Measurements from ENCODE around the gene JAGN1. TPM values are rescaled to one million over a fixed set of nuclear protein-coding genes. Genes with fewer than 3 reads are reported as not detected.
"Not testable (repeated sequence)": the region's sequence is repeated elsewhere in the genome, so short reads cannot be mapped to it uniquely, and the experiment has no call there.

Gene JAGN1
- total RNA-seq, 4 donors from 2014 or later = 50.4 to 91.0 (median 75.6) TPM

DNA sequence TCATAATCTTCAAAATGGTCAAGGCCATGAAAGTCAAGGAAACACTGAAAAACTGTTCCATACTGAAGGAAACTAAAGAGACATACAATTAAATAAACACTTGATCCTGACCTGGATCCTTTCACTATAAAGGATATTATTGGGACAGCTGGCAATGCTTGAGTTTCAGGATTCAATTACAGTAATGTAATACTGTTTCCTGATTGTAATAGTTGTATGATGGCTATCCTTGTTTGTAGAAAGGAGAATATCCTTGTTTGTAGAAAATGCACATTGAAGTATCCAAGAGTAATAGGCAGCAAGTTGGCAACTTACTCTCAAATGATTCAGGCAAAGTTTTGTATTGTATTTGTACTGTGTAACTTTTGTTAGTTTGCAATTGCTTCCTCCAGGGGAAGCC lies 15.0 kb upstream of the JAGN1 start:
- TF ChIP-seq, protein P1, sequence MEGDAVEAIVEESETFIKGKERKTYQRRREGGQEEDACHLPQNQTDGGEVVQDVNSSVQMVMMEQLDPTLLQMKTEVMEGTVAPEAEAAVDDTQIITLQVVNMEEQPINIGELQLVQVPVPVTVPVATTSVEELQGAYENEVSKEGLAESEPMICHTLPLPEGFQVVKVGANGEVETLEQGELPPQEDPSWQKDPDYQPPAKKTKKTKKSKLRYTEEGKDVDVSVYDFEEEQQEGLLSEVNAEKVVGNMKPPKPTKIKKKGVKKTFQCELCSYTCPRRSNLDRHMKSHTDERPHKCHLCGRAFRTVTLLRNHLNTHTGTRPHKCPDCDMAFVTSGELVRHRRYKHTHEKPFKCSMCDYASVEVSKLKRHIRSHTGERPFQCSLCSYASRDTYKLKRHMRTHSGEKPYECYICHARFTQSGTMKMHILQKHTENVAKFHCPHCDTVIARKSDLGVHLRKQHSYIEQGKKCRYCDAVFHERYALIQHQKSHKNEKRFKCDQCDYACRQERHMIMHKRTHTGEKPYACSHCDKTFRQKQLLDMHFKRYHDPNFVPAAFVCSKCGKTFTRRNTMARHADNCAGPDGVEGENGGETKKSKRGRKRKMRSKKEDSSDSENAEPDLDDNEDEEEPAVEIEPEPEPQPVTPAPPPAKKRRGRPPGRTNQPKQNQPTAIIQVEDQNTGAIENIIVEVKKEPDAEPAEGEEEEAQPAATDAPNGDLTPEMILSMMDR (IDR thresholded peaks at IDR 0.05) = no peak
- DNase-seq (ENCODE audit: low spot score) = no peak
- no peak for ATAC-seq (ENCODE audit: low FRiP score)

DNA sequence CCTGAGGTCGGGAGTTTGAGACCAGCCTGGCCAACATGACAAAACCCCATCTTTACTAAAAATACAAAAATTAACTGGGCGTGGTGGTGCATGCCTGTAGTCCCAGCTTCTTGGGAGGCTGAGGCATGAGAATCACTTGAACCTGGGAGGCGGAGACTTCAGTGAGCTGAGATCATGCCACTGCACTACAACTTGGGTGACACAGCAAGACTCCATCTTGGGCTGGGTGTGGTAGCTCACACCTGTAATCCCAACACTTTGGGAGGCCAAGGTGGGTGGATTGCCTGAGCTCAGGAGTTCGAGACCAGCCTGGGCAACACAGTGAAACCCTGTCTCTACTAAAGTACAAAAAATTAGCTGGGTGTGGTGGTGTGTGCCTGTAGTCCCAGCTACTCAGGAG lies 14.2 kb upstream of the JAGN1 start:
- ATAC-seq (ENCODE audit: low FRiP score); DNase-seq (ENCODE audit: low spot score): not testable (repeated sequence)

DNA sequence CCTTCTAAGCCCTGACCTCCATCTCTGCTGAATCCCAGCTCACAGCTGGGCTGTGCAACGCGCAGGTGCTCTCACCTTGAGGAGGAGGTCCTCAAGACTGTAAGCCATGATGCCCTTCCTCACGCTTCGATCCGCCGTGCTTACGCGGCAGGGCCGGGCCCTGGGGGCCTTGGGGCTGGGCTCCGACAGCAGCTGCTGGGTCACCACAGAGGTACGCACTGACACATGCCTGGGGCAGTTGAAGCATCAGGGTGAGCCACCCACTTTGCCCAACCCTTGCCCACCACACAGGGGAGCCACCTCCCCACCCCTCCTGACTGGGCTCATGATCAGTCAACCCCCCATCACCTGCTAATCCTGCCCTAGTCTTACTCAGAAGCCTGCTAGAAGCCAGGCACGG lies 13.4 kb upstream of the JAGN1 start:
- DNase-seq (ENCODE audit: low spot score) (no peak), ATAC-seq (ENCODE audit: low FRiP score) (no peak)
- TF ChIP-seq, protein P1 (IDR thresholded peaks at IDR 0.05) = no peak

DNA sequence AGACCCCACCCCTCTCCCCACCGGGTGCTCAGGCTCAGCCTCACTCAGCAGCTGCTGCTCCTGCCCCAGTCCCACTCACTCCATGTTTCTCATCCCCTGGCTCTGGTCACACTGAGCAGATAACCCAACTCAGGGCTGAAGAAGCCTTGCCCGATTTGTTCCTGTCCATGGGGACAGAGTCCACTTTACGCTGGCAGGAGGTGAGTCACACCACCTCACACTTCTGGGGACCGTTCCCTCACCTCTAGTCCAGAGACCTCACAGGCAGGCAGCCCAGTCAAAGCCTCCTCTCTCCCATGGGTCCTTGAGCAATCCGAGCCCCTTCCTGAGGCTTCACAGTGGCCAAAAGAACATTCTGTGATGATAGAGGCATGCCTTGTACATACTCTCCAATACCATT lies 11.7 kb upstream of the JAGN1 start:
- TF ChIP-seq, protein P1 (IDR thresholded peaks at IDR 0.05) = no peak
- no peak for DNase-seq (ENCODE audit: low spot score)
- peak; percentile 55 for ATAC-seq (ENCODE audit: low FRiP score)

DNA sequence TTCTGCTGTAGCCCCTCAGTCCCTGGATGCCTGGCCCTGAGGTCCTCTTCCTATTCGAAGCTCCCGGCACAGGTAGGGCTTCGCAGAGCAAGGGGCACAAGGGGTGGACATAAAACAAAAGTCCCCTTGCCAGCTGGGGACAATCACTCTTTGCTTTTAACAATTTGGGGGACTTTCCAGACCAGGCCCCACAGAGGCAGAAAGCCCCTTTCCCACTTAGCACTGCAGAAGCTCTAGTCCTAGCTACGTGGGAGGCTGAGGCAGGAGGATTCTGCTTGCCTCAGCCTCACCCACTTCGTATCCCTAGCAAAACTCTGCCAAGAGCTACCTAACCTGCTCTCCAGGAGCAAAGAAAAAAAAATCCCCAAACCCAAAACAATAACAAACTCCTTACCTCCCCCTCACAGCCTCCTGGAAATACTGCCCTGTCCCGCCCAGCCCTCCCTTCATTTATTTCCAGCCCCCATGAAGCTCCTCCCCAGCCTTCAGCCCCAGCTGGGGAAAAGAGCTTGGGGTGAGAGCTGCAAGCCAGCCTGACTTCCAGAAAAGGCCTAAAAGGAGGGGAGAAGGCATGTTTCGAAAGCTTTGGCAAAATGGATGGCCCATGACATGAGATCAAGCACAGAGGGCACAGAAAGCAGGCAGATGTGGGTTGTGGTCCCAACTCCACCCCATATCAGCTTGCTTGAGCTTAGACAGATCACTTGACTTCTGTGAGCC lies 10.4 kb upstream of the JAGN1 start, which contains the start of gene CIDEC:
CIDEC (minus strand) TSS at position 424 of the 720 bp plus-strand sequence. CDS start 1,767 bp downstream, outside the sequence.
- DNase-seq (ENCODE audit: low spot score) (no peak), ATAC-seq (ENCODE audit: low FRiP score) (no peak)
- TF ChIP-seq, protein P1 (IDR thresholded peaks at IDR 0.05) = no peak

DNA sequence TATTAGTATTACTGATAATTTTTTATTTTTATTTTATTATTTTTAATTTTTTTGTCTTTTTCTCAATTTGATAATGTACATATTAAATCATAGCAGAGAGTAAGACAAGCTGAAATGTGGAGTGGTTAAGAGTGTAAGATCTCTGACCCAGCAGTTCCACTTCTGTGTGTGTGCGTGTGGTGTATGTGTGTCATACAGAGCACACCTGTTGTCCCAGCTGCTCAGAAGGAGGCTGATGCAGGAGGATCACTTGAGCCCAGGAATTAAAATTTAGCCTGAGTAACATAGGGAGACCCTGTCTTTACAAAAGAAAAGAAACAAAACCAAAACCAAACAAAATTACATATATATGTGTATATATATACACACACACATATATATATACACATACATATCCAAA lies 9.0 kb upstream of the JAGN1 start:
- ATAC-seq (ENCODE audit: low FRiP score) = no peak
- TF ChIP-seq, protein P1 (IDR thresholded peaks at IDR 0.05) = no peak
- no peak for DNase-seq (ENCODE audit: low spot score)

DNA sequence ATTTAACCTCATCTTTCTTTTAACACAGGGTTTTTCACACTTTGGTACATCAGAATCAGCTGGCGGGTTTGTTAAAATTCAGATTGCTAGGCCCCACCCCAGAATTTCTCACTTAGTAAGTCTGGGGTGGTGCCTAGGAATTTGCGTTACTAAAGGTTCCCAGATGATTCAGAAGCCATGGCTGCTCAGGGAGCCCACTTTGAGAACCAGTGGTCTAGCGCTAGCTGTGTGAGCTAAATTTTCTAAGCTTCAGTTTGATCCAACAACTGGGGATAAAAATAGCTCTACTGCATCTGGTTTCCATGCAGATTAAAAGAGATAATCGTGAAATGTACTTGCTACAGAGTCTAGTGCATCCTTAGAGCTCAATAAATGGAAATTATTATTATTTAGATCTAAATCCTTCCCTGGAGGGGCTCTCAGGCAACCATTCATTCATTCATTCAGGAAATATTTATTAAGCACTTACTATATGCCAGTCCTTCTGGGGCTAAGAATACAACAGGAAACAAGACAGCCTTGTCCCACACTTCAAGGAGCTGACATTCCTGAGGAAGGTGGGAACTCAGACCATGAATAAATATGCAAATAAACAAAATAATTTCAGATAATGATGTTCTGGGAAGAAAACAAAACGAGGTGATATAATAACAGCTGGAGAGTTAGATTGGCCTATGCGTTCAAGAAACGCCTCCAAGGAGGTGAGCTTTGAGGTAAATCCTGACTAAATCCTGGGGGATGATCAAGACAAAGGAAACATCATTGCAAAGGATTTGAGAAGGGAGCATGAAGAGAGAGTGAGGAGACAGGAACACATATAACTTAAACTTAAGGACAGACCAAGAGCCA lies 6.5 kb upstream of the JAGN1 start:
- no peak for DNase-seq (ENCODE audit: low spot score)
- TF ChIP-seq, protein P1 (IDR thresholded peaks at IDR 0.05) = no peak
- ATAC-seq (ENCODE audit: low FRiP score) = no peak
